ENCODE results near the gene ARVCF.

DNA sequence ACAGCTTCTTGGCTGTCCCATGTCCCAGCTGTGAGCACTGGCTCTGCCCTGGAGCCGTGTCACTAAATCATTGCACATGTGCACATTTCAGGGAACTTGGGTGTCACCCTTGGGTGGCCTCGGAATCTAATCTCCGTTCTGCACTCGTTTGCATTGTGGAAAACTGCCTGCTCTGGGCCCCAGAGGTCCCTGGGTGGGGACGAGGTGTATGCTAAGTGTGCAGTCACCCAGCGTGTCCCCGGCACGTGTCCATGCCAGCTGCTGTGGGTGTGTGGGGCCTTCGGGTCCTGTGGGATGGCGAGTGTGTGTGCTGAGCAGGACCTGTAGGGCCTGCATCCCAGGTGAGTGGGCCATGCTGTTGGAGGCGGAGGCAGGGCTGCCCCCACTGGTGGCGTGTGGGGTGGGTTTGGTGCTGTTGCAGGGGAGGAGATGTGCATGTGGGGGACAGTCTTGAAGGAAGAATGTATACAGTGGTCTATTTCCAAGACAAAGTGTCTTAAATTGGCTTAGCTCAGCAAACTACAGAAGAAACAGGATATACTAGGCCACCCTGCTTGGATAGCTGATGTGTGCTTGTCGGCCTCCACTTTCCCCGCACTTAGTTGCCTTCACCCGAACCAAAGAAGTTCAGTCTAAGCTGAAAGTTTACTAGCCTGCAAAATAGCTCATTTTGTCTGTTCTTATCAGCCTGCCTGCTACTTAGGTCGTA lies 18.9 kb upstream of the ARVCF start:
- TF ChIP-seq, protein P1, sequence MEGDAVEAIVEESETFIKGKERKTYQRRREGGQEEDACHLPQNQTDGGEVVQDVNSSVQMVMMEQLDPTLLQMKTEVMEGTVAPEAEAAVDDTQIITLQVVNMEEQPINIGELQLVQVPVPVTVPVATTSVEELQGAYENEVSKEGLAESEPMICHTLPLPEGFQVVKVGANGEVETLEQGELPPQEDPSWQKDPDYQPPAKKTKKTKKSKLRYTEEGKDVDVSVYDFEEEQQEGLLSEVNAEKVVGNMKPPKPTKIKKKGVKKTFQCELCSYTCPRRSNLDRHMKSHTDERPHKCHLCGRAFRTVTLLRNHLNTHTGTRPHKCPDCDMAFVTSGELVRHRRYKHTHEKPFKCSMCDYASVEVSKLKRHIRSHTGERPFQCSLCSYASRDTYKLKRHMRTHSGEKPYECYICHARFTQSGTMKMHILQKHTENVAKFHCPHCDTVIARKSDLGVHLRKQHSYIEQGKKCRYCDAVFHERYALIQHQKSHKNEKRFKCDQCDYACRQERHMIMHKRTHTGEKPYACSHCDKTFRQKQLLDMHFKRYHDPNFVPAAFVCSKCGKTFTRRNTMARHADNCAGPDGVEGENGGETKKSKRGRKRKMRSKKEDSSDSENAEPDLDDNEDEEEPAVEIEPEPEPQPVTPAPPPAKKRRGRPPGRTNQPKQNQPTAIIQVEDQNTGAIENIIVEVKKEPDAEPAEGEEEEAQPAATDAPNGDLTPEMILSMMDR (IDR thresholded peaks at IDR 0.05): no peak
- TF ChIP-seq POLR2A (IDR thresholded peaks at IDR 0.05): no peak
